ENCODE results near the gene GNAT2.

The GNAT2 gene

GRCh38 chr1:109623601-109624161, 4.3 kb upstream of the GNAT2 start:
- Histone ChIP-seq H3K27me3 (ENCODE audit: insufficient read depth, low read depth, severe bottlenecking) (no peaks in the 10 kb centered on the region), H3K36me3 (peaks cover 48% of the 10 kb centered on the region), H3K4me3 (ENCODE audit: low read depth, low read length) (no peak overlapping the region), H3K27ac (peak overlapping the region; percentile 65), H3K9me3 (ENCODE audit: severe bottlenecking) (no peaks in the 10 kb centered on the region)
- DNase-seq, result no peak
- TF ChIP-seq CTCF (IDR thresholded peaks at IDR 0.05; ENCODE audit: low read depth, low read length), result no peak

GRCh38 chr1:109622895-109623294, 3.5 kb upstream of the GNAT2 start:
- Histone ChIP-seq H3K36me3 (peaks cover 40% of the 10 kb centered on the region), H3K9me3 (ENCODE audit: severe bottlenecking) (no peaks in the 10 kb centered on the region), H3K27me3 (ENCODE audit: insufficient read depth, low read depth, severe bottlenecking) (no peaks in the 10 kb centered on the region), H3K4me3 (ENCODE audit: low read depth, low read length) (no peak overlapping the region), H3K27ac (no peak overlapping the region)
- no peak for DNase-seq
- no peak for TF ChIP-seq CTCF (IDR thresholded peaks at IDR 0.05; ENCODE audit: low read depth, low read length)

GRCh38 chr1:109622137-109622892, 2.9 kb upstream of the GNAT2 start:
- Histone ChIP-seq H3K9me3 (ENCODE audit: severe bottlenecking) (no peaks in the 10 kb centered on the region), H3K27me3 (ENCODE audit: insufficient read depth, low read depth, severe bottlenecking) (no peaks in the 10 kb centered on the region), H3K36me3 (peaks cover 34% of the 10 kb centered on the region), H3K4me3 (ENCODE audit: low read depth, low read length) (no peak overlapping the region), H3K27ac (no peak overlapping the region)
- TF ChIP-seq CTCF (IDR thresholded peaks at IDR 0.05; ENCODE audit: low read depth, low read length), result no peak
- no peak for DNase-seq

- no peak for DNase-seq
- no peaks in the 10 kb centered on the region for H3K9me3 ChIP-seq (ENCODE audit: severe bottlenecking)
- H3K27me3 ChIP-seq (ENCODE audit: insufficient read depth, low read depth, severe bottlenecking), result no peaks in the 10 kb centered on the region
- peaks cover 27% of the 10 kb centered on the region for H3K36me3 ChIP-seq
- no peak for TF ChIP-seq CTCF (IDR thresholded peaks at IDR 0.05; ENCODE audit: low read depth, low read length)
- no peak overlapping the region for H3K27ac ChIP-seq
- peak overlapping the region; percentile 94 for H3K4me3 ChIP-seq (ENCODE audit: low read depth, low read length)
Observed at GRCh38 chr1:109621379-109622136, 2.1 kb upstream of the GNAT2 start.

- peak; percentile 95 for DNase-seq
- peak overlapping the region; percentile 94 for H3K4me3 ChIP-seq (ENCODE audit: low read depth, low read length)
- H3K9me3 ChIP-seq (ENCODE audit: severe bottlenecking), result no peaks in the 10 kb centered on the region
- peak overlapping the region; percentile 75 for H3K27ac ChIP-seq
- H3K27me3 ChIP-seq (ENCODE audit: insufficient read depth, low read depth, severe bottlenecking), result no peaks in the 10 kb centered on the region
- peaks cover 20% of the 10 kb centered on the region for H3K36me3 ChIP-seq
- no peak for TF ChIP-seq CTCF (IDR thresholded peaks at IDR 0.05; ENCODE audit: low read depth, low read length)
Observed at GRCh38 chr1:109620841-109621286, 1.4 kb upstream of the GNAT2 start.

Measured in WERI-Rb-1 (cell line).